HG03342 (cell line): ENCODE data around the gene USP17L25.
"Not testable (repeated sequence)": the region's sequence is repeated elsewhere in the genome, so short reads cannot be mapped to it uniquely, and the experiment has no call there.

Experiments used
- ATAC-seq: cut with Tn5 transposase; IDR thresholded peaks from one replicate; pipeline ENCODE4 v1.9.1; 2021; ENCODE audit warnings: mild to moderate bottlenecking, moderate library complexity; ENCODE audit not compliant: unreplicated experiment

Gene USP17L25, protein sequence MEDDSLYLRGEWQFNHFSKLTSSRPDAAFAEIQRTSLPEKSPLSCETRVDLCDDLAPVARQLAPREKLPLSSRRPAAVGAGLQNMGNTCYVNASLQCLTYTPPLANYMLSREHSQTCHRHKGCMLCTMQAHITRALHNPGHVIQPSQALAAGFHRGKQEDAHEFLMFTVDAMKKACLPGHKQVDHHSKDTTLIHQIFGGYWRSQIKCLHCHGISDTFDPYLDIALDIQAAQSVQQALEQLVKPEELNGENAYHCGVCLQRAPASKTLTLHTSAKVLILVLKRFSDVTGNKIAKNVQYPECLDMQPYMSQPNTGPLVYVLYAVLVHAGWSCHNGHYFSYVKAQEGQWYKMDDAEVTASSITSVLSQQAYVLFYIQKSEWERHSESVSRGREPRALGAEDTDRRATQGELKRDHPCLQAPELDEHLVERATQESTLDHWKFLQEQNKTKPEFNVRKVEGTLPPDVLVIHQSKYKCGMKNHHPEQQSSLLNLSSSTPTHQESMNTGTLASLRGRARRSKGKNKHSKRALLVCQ

DNA sequence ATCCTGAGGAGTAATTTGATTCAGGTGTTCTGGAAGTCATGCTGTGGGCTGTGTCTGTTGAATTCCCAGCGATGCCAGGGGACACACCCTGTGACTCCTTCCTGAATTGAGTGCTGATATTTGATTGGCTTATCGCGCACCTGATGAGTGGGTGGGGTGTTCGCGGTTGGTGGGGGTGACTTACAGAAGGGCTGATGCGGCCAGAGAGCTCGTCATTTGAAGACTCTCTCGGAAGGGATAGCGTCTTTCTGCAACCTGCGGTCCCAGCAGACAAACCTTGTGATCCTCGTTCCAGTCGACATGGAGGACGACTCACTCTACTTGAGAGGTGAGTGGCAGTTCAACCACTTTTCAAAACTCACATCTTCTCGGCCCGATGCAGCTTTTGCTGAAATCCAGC is at the start of gene USP17L25:
Gene USP17L25 (plus strand): TSS at position 301 of the 400 bp plus-strand sequence. CDS start 0 bp downstream, at position 301.
- not testable (repeated sequence) for ATAC-seq

DNA sequence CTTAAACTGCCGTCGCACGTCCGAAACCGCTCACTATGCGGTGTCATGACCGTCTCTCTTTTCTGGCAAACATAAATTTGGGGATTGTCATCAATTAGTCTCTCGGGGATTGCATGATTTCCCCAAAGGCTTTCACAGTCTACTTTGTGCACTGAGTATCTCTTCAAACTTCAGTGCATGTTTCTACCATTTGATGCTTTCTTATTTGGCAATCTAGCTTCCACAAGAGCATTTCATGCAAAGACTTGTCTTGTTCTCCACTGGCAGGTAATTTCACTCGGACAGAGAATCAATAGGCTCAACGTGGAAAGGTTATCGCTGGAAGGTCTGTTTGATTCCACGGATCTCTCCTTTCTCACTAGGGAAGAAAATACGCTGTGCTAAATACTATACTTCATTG is 5.5 kb upstream of the USP17L25 start:
- ATAC-seq, result not testable (repeated sequence)

DNA sequence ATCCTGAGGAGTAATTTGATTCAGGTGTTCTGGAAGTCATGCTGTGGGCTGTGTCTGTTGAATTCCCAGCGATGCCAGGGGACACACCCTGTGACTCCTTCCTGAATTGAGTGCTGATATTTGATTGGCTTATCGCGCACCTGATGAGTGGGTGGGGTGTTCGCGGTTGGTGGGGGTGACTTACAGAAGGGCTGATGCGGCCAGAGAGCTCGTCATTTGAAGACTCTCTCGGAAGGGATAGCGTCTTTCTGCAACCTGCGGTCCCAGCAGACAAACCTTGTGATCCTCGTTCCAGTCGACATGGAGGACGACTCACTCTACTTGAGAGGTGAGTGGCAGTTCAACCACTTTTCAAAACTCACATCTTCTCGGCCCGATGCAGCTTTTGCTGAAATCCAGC is 4.8 kb upstream of the USP17L25 start, which contains the start of gene USP17L24:
Gene USP17L24 (plus strand): TSS at position 301 of the 400 bp plus-strand sequence. CDS start 0 bp downstream, at position 301.
- not testable (repeated sequence) for ATAC-seq

DNA sequence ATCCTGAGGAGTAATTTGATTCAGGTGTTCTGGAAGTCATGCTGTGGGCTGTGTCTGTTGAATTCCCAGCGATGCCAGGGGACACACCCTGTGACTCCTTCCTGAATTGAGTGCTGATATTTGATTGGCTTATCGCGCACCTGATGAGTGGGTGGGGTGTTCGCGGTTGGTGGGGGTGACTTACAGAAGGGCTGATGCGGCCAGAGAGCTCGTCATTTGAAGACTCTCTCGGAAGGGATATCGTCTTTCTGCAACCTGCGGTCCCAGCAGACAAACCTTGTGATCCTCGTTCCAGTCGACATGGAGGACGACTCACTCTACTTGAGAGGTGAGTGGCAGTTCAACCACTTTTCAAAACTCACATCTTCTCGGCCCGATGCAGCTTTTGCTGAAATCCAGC is 4.6 kb downstream of the USP17L25 start, which contains the start of gene USP17L26:
Gene USP17L26 (plus strand): TSS at position 301 of the 400 bp plus-strand sequence. CDS start 0 bp downstream, at position 301.
- not testable (repeated sequence) for ATAC-seq

DNA sequence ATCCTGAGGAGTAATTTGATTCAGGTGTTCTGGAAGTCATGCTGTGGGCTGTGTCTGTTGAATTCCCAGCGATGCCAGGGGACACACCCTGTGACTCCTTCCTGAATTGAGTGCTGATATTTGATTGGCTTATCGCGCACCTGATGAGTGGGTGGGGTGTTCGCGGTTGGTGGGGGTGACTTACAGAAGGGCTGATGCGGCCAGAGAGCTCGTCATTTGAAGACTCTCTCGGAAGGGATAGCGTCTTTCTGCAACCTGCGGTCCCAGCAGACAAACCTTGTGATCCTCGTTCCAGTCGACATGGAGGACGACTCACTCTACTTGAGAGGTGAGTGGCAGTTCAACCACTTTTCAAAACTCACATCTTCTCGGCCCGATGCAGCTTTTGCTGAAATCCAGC is 9.4 kb downstream of the USP17L25 start, which contains the start of gene USP17L5:
Gene USP17L5 (plus strand): TSS at position 301 of the 400 bp plus-strand sequence. CDS start 0 bp downstream, at position 301.
- not testable (repeated sequence) for ATAC-seq

DNA sequence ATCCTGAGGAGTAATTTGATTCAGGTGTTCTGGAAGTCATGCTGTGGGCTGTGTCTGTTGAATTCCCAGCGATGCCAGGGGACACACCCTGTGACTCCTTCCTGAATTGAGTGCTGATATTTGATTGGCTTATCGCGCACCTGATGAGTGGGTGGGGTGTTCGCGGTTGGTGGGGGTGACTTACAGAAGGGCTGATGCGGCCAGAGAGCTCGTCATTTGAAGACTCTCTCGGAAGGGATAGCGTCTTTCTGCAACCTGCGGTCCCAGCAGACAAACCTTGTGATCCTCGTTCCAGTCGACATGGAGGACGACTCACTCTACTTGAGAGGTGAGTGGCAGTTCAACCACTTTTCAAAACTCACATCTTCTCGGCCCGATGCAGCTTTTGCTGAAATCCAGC is 14.1 kb downstream of the USP17L25 start, which contains the start of gene USP17L27:
Gene USP17L27 (plus strand): TSS at position 301 of the 400 bp plus-strand sequence. CDS start 0 bp downstream, at position 301.
- not testable (repeated sequence) for ATAC-seq

GRCh38 chr4:9348593-9348992 is 18.9 kb downstream of the USP17L25 start, which contains the start of gene USP17L28:
USP17L28 (plus strand) TSS chr4:9348893; CDS start chr4:9348893, 0 bp downstream.
- not testable (repeated sequence) for ATAC-seq

- not testable (repeated sequence) for ATAC-seq
Measured at GRCh38 chr4:9350866-9351265, 21.2 kb downstream of the USP17L25 start.

DNA sequence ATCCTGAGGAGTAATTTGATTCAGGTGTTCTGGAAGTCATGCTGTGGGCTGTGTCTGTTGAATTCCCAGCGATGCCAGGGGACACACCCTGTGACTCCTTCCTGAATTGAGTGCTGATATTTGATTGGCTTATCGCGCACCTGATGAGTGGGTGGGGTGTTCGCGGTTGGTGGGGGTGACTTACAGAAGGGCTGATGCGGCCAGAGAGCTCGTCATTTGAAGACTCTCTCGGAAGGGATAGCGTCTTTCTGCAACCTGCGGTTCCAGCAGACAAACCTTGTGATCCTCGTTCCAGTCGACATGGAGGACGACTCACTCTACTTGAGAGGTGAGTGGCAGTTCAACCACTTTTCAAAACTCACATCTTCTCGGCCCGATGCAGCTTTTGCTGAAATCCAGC is 23.6 kb downstream of the USP17L25 start, which contains the start of gene USP17L29:
Gene USP17L29 (plus strand): TSS at position 301 of the 400 bp plus-strand sequence. CDS start 0 bp downstream, at position 301.
- not testable (repeated sequence) for ATAC-seq

GRCh38 chr4:9362829-9363228 is 33.1 kb downstream of the USP17L25 start, which contains the start of gene USP17L30:
USP17L30 (plus strand) TSS chr4:9363129; CDS start chr4:9363129, 0 bp downstream.
- ATAC-seq, result not testable (repeated sequence)

DNA sequence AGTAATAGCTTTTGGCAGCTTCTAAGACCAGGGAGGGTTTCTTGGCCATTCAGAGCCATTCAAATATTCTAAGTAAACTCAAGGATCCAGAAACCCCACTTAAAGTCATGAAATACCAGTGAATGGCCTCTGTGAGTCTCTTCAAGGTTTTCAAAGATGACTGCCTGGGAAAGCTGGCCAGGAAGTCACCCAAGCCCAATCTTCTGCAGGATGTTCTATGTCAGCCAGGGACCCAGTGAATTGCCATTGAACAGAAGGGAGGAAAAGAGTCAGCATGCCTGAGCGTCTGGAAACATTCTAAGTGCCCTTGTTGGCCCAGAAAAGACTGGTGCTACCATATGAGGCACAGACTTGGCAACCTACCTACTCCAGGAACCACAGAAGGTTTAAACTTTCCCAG is 50.2 kb downstream of the USP17L25 start:
- ATAC-seq, result not testable (repeated sequence)
